ENCODE data around the gene PDGFRA. TPM values are rescaled to one million over a fixed set of nuclear protein-coding genes. Genes with fewer than 3 reads are reported as not detected.

The PDGFRA gene
- total RNA-seq, 1 experiment from 2014 or later, result 6.8 TPM

DNA sequence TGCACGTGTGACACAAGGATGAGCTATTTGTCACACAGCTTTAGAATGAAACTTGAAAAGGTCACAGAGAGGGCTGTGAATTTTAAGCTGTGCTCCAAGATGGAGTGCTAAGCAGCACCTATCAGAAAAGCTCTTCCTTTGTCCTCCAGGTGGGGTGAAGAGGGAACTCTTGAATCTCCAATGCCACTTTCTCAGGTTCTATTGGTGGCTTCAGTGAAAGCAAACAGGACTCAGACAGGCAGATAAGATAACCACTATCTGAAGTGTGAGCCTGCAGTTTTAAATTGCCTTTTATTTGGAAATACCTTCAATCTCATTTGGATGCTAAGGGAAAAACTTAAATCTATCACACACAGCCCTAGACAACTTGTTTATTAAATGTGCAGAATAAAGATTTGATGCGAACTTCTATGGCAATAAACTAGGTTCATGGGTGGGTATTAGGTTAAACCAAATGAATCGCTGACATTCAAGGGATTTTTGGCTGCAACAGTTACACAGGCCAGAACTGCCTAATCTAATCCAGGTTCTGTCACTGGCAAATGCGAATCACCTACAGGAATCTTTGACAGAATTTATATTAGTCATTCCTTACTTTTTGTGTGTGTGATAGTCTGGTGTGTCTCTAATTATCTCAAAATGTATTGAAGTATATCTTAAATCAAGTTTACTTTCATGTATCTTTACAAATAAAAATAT lies 13.6 kb upstream of the PDGFRA start:
- H3K9me3 Mint-ChIP-seq, result peaks cover 3 to 5% of the 10 kb centered on the region in 2 experiments; a peak in 4 of 5 replicates
- H4K20me1 ChIP-seq (ENCODE audit: control insufficient read depth, insufficient read depth, insufficient read length), result no peaks in the 10 kb centered on the region
- H4K5ac ChIP-seq (ENCODE audit: insufficient read length, low read depth, low read length), result no peak overlapping the region
- H3K23ac ChIP-seq (ENCODE audit: insufficient read length, low read depth, low read length), result no peak overlapping the region
- H2BK15ac ChIP-seq (ENCODE audit: low read depth, low read length), result no peak overlapping the region
- H3K27ac Mint-ChIP-seq, result no peak overlapping the region
- no peaks in the 10 kb centered on the region for H3K79me2 ChIP-seq (ENCODE audit: insufficient read depth, low read length)
- no peak overlapping the region for H3K4me3 Mint-ChIP-seq
- no peak overlapping the region for H3K9ac ChIP-seq (ENCODE audit: extremely low read depth, insufficient read length, low read length)
- peaks cover 41% of the 10 kb centered on the region for H3K27me3 Mint-ChIP-seq (ENCODE audit: low read depth)
- H3T11ph ChIP-seq (ENCODE audit: low read length), result no peak overlapping the region
- no peaks in the 10 kb centered on the region for H3K9me3 ChIP-seq (ENCODE audit: control insufficient read depth, low read depth, low read length)
- H3K27ac ChIP-seq (ENCODE audit: insufficient read length, low read depth, low read length), result no peak overlapping the region
- H2BK5ac ChIP-seq (ENCODE audit: insufficient read length, low read length), result no peak overlapping the region
- H2AFZ ChIP-seq (ENCODE audit: low read length), result no peak overlapping the region
- no peak overlapping the region for H2BK12ac ChIP-seq (ENCODE audit: insufficient read length, low read depth, low read length)
- no CpG with 5 or more reads among the region's 4 CpGs for WGBS (ENCODE audit: extremely low coverage, insufficient read length, low lambda C conversion rate)
- no peak overlapping the region for H3K14ac ChIP-seq (ENCODE audit: insufficient read depth, low read length)
- no peak overlapping the region for H3K56ac ChIP-seq (ENCODE audit: insufficient read length, low read depth, low read length)
- peaks cover 10% of the 10 kb centered on the region; the same call in 1 of the 2 replicates for H3K27me3 ChIP-seq (ENCODE audit: insufficient read depth, low read length)
- H3K79me1 ChIP-seq (ENCODE audit: insufficient read depth, low read depth, low read length, poor library complexity, severe bottlenecking), result no peaks in the 10 kb centered on the region
- H3K4me1 ChIP-seq (ENCODE audit: insufficient read depth, low read length), result no peaks in the 10 kb centered on the region
- H3K18ac ChIP-seq (ENCODE audit: insufficient read length, low read depth, low read length), result no peak overlapping the region
- H2AK5ac ChIP-seq (ENCODE audit: insufficient read length, low read length), result no peak overlapping the region
- no peak overlapping the region for H2BK120ac ChIP-seq (ENCODE audit: low read depth, low read length, poor library complexity, severe bottlenecking)
- TF ChIP-seq, protein P1, sequence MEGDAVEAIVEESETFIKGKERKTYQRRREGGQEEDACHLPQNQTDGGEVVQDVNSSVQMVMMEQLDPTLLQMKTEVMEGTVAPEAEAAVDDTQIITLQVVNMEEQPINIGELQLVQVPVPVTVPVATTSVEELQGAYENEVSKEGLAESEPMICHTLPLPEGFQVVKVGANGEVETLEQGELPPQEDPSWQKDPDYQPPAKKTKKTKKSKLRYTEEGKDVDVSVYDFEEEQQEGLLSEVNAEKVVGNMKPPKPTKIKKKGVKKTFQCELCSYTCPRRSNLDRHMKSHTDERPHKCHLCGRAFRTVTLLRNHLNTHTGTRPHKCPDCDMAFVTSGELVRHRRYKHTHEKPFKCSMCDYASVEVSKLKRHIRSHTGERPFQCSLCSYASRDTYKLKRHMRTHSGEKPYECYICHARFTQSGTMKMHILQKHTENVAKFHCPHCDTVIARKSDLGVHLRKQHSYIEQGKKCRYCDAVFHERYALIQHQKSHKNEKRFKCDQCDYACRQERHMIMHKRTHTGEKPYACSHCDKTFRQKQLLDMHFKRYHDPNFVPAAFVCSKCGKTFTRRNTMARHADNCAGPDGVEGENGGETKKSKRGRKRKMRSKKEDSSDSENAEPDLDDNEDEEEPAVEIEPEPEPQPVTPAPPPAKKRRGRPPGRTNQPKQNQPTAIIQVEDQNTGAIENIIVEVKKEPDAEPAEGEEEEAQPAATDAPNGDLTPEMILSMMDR (conservative IDR thresholded peaks at IDR 0.05), result no peak
- no peak overlapping the region for H4K8ac ChIP-seq (replicated peaks; ENCODE audit: insufficient read length, low read depth, low read length)
- H3K23me2 ChIP-seq (ENCODE audit: insufficient read length, low read depth, low read length, poor library complexity, severe bottlenecking), result peaks cover 2% of the 10 kb centered on the region
- peaks cover 5 to 9% of the 10 kb centered on the region in 2 experiments for H3K4me1 Mint-ChIP-seq
- no peak for DNase-seq
- peaks cover 0 to 2% (median 2%) of the 10 kb centered on the region in 3 experiments; a peak in 1 of 7 replicates for H3K36me3 Mint-ChIP-seq (ENCODE audit: insufficient read depth in 1 of 3, low read depth in 3 of 3)
- no peak overlapping the region for H3K4me2 ChIP-seq (ENCODE audit: insufficient read depth, insufficient read length, low read length)
- no peak overlapping the region for H4K91ac ChIP-seq (ENCODE audit: insufficient read length, low read depth, low read length)
- H3K4ac ChIP-seq (ENCODE audit: low read depth, low read length), result no peak overlapping the region
- no peak overlapping the region for H2BK20ac ChIP-seq (ENCODE audit: low read depth, low read length, poor library complexity, severe bottlenecking)
